ENCODE results near the gene HSPBP1. TPM values are rescaled to one million over a fixed set of nuclear protein-coding genes. Genes with fewer than 3 reads are reported as not detected.

Gene HSPBP1
- total and polyA plus RNA-seq, 2 of the 4 experiments (the other 2 are of a cell fraction): 21.0 to 43.2 TPM

DNA sequence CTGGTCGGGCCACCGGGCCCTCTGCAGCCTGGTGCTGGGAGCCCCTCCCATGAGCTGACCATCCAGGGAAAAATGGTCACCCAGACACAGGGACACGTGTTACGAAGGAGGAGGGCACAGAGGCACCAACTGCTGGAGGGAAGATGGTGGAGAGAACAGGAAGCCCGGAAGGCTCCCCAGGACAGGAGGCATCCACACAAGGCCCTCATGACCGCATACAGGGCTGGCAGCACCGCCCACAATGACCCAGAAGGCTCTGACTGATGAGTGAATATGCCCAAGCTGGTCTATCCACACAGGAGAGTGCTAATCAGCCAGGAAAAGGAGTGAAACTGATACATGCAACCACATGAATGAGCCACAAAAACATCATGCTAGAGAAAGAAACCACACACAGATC lies 37.4 kb downstream of the HSPBP1 start:
- BruUV-seq (replicated peaks): no TSS peak

More for the DNA sequence above, 37.4 kb downstream of the HSPBP1 start:
- Histone ChIP-seq H3K56ac (ENCODE audit: extremely low read depth, insufficient read depth, low read length) (no peak overlapping the region), H2BK20ac (ENCODE audit: low read depth, low read length) (no peak overlapping the region), H4K8ac (ENCODE audit: low read depth in 2 of 2, low read length in 2 of 2) (no peak overlapping the region), H2AK9ac (replicated peaks; ENCODE audit: low read depth, low read length, poor library complexity) (no peak overlapping the region), H3K14ac (replicated peaks; ENCODE audit: low read depth, low read length) (no peak overlapping the region), H4K20me1 (ENCODE audit: insufficient read depth, low read length) (peaks cover 14% of the 10 kb centered on the region), H3K9me3 (ENCODE audit: control insufficient read depth, insufficient read depth, low read length) (no peaks in the 10 kb centered on the region), H2AK5ac (ENCODE audit: low read depth, low read length) (no peak overlapping the region), H3K18ac (ENCODE audit: low read depth, low read length) (no peak overlapping the region), H4K5ac (ENCODE audit: low read depth, low read length) (no peak overlapping the region), H3K27ac (ENCODE audit: insufficient read depth, low read length) (no peak overlapping the region), H3K4me3 (ENCODE audit: insufficient read depth, low read depth, low read length) (no peak overlapping the region), H3K23ac (ENCODE audit: low read depth, low read length) (no peak overlapping the region), H3K9me1 (ENCODE audit: insufficient read depth, low read length) (peaks cover 1% of the 10 kb centered on the region), H3K4me2 (ENCODE audit: low read depth, low read length) (no peak overlapping the region), H4K91ac (ENCODE audit: insufficient read depth, low read depth, low read length) (no peak overlapping the region), H3K27me3 (ENCODE audit: control insufficient read depth, insufficient read depth, low read length) (no peaks in the 10 kb centered on the region), H2BK5ac (ENCODE audit: low read depth, low read length, poor library complexity, severe bottlenecking) (no peak overlapping the region), H2AFZ (replicated peaks; ENCODE audit: low read length, poor library complexity) (no peak overlapping the region), H3K36me3 (ENCODE audit: control insufficient read depth, insufficient read depth, low read length) (peaks cover 73% of the 10 kb centered on the region), H2BK120ac (ENCODE audit: low read depth, low read length) (no peak overlapping the region), H3K4me1 (ENCODE audit: control insufficient read depth, insufficient read depth, low read length) (no peaks in the 10 kb centered on the region), H3K4ac (ENCODE audit: low read depth, low read length) (no peak overlapping the region), H2BK15ac (ENCODE audit: low read depth, low read length) (no peak overlapping the region), H3K9ac (ENCODE audit: low read depth, low read length) (no peak overlapping the region), H3K79me1 (ENCODE audit: low read depth in 1 of 2, low read length in 2 of 2) (peaks cover 8 to 45% of the 10 kb centered on the region in 2 experiments; a peak in 3 of 4 replicates)
- TF ChIP-seq MAFK (IDR thresholded peaks at IDR 0.05; ENCODE audit: low read depth, low read length) (no peak), FOS (IDR thresholded peaks at IDR 0.05; ENCODE audit: low read depth, low read length) (no peak), MXI1 (IDR thresholded peaks at IDR 0.05; ENCODE audit: borderline replicate concordance, low read depth, low read length) (no peak), MAZ (IDR thresholded peaks at IDR 0.05; ENCODE audit: borderline replicate concordance, low read depth, low read length) (no peak), CTCF (conservative IDR thresholded peaks at IDR 0.05; ENCODE audit: low read depth, low read length) (no peak), SMC3 (IDR thresholded peaks at IDR 0.05; ENCODE audit: low read depth, low read length) (no peak), CHD1 (IDR thresholded peaks at IDR 0.05; ENCODE audit: low read depth, low read length) (no peak), BHLHE40 (IDR thresholded peaks at IDR 0.05; ENCODE audit: low read depth, low read length) (no peak), POLR2A (IDR thresholded peaks at IDR 0.05; ENCODE audit: low read depth, low read length) (no peak), RFX5 (IDR thresholded peaks at IDR 0.05; ENCODE audit: low read depth, low read length) (no peak), CEBPB (IDR thresholded peaks at IDR 0.05; ENCODE audit: low read depth, low read length) (no peak), RAD21 (IDR thresholded peaks at IDR 0.05; ENCODE audit: low read length) (no peak), RCOR1 (IDR thresholded peaks at IDR 0.05; ENCODE audit: insufficient replicate concordance, low read length) (no peak), NFE2L2 (IDR thresholded peaks at IDR 0.05; ENCODE audit: low read depth, low read length) (no peak)
- TF ChIP-seq, protein P1, sequence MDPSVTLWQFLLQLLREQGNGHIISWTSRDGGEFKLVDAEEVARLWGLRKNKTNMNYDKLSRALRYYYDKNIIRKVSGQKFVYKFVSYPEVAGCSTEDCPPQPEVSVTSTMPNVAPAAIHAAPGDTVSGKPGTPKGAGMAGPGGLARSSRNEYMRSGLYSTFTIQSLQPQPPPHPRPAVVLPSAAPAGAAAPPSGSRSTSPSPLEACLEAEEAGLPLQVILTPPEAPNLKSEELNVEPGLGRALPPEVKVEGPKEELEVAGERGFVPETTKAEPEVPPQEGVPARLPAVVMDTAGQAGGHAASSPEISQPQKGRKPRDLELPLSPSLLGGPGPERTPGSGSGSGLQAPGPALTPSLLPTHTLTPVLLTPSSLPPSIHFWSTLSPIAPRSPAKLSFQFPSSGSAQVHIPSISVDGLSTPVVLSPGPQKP (IDR thresholded peaks at IDR 0.05; ENCODE audit: borderline replicate concordance, low read depth, low read length): no peak
- TF ChIP-seq, protein P2, sequence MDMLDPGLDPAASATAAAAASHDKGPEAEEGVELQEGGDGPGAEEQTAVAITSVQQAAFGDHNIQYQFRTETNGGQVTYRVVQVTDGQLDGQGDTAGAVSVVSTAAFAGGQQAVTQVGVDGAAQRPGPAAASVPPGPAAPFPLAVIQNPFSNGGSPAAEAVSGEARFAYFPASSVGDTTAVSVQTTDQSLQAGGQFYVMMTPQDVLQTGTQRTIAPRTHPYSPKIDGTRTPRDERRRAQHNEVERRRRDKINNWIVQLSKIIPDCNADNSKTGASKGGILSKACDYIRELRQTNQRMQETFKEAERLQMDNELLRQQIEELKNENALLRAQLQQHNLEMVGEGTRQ (IDR thresholded peaks at IDR 0.05; ENCODE audit: low read depth, low read length): no peak
- CTCF ChIA-PET: interaction anchor here (0.7 kb wide), 1 partner anchor 175 kb away, joined by 3 read pairs; no protein-coding TSS in a partner anchor
- in situ Hi-C loops (cut with MboI; ENCODE audit: low sequenced_read_pairs) (no loop called here), dilution Hi-C loops (cut with HindIII; ENCODE audit: low sequenced_read_pairs, unreplicated experiment) (no loop called here), intact Hi-C loops (cut with micrococcal nuclease) (no loop called here)
- POLR2A ChIA-PET (ENCODE audit: unreplicated experiment): no interaction called here
- no peak for DNase-seq
- 92% methylated on average over 4 of the region's 7 CpGs; no CpG with 5 or more reads in 1 of the 2 experiments for WGBS, 2 experiments (ENCODE audit: extremely low coverage in 2 of 2, insufficient read length in 1 of 2)
- no peak for ATAC-seq (ENCODE audit: low read depth)
